ENCODE data around the gene RGL1.

RGL1 gene

DNA sequence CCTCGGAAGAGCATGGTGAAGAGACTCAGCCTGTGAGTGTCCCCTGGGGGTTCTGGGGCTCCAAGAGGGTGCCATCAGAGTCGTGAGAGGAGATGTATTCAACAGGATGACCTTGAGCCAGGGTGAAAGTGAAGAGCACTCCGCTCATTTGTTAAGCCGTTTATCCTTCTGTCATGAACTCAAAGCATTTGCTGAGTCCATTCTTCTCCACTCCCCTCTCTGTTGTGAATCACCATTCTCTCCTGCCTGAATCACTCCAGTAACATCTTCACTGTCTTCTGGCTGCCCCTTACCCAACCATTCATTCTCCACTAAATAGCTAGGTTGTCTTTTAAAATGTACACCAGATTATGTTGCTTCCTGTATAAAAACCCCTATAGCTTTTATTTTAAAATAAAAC, 102.2 kb downstream of the RGL1 start:
- 94% methylated on average over 4 of the region's 4 CpGs for WGBS
- H3K9me3 ChIP-seq (ENCODE audit: insufficient read depth, low read depth, low read length) = no peaks in the 10 kb centered on the region
- no peak overlapping the region for H3K27ac ChIP-seq (ENCODE audit: low read depth, low read length)
- no peak overlapping the region for H3K9ac ChIP-seq (ENCODE audit: low read depth, low read length)
- H3K4me3 ChIP-seq (ENCODE audit: low read length) = no peak overlapping the region
- no peaks in the 10 kb centered on the region for H3K27me3 ChIP-seq (ENCODE audit: insufficient read depth, low read length)
- peaks cover 47% of the 10 kb centered on the region; the same call in 1 of the 2 replicates for H3K36me3 ChIP-seq (ENCODE audit: insufficient read depth, low read length)
- H3K4me1 ChIP-seq (ENCODE audit: insufficient read depth, low read length) = no peaks in the 10 kb centered on the region

DNA sequence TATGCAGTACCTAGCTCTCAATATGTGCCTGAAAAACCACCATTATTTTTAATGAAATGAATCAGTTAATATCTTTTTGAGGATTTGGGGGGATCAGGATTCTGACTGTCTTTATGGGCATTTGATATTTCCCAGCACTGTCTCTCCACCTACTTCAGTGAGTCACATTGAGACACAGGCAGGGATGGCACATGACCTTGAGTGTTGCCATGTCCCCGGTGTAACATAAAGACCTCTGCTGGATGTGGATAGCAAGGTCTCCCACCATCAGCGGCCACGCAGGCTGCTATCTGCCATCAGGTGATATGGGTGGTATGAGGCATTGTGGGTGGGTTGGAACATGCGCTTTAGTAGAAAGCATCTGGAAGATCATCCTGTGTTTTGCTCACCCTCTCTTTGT, 103.2 kb downstream of the RGL1 start:
- Histone ChIP-seq H3K4me1 (ENCODE audit: insufficient read depth, low read length) (no peaks in the 10 kb centered on the region), H3K9ac (ENCODE audit: low read depth, low read length) (no peak overlapping the region), H3K4me3 (ENCODE audit: low read length) (no peak overlapping the region), H3K27me3 (ENCODE audit: insufficient read depth, low read length) (no peaks in the 10 kb centered on the region), H3K27ac (ENCODE audit: low read depth, low read length) (no peak overlapping the region), H3K36me3 (ENCODE audit: insufficient read depth, low read length) (peaks cover 48% of the 10 kb centered on the region; the same call in 1 of the 2 replicates), H3K9me3 (ENCODE audit: insufficient read depth, low read depth, low read length) (no peaks in the 10 kb centered on the region)
- WGBS = 95% methylated on average over 4 of the region's 4 CpGs

DNA sequence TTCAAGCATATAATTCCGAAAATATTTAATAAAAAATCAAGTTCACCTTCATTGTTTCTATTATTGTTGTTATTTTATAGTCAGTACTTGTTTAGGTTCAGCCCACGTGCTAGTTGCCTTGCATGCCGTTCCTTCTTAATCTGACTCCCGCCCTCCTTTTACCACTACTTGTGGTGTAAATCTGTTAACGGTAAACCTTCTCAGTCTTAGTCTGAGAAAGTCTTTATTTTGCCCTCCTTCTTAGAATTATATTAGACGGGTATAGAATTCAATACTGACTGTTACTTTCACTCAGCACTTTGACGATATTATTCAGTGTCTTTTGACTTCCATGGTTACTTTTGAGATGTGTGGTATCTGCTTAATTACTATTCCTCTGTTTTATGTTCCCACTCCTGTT, 104.8 kb downstream of the RGL1 start:
- H3K9ac ChIP-seq (ENCODE audit: low read depth, low read length) = no peak overlapping the region
- 99% methylated on average over 5 of the region's 7 CpGs for WGBS
- peaks cover 60% of the 10 kb centered on the region; the same call in 1 of the 2 replicates for H3K36me3 ChIP-seq (ENCODE audit: insufficient read depth, low read length)
- no peak overlapping the region for H3K4me3 ChIP-seq (ENCODE audit: low read length)
- H3K27me3 ChIP-seq (ENCODE audit: insufficient read depth, low read length) = no peaks in the 10 kb centered on the region
- H3K9me3 ChIP-seq (ENCODE audit: insufficient read depth, low read depth, low read length) = no peaks in the 10 kb centered on the region
- H3K27ac ChIP-seq (ENCODE audit: low read depth, low read length) = no peak overlapping the region
- no peaks in the 10 kb centered on the region for H3K4me1 ChIP-seq (ENCODE audit: insufficient read depth, low read length)

DNA sequence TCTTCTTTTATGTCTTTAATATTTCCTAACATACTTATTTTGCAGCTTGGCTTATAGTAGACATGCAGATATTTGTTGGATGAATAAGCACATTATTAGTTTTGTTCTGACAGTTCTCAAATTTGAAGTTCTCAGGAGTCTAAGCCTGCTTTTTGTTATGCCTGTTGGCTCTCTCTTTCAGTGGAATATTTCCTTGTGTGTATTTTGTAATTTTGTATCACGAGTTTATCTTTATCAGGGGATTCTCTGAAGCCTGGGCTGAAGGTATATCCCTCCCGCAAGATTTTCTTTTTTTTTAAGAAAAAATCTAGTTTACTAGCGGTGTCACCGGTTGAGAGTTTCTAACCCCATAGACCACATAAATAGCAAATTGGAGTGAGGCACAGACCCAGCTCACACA, 105.9 kb downstream of the RGL1 start:
- H3K9me3 ChIP-seq (ENCODE audit: insufficient read depth, low read depth, low read length) = no peaks in the 10 kb centered on the region
- H3K4me3 ChIP-seq (ENCODE audit: low read length) = no peak overlapping the region
- no peak overlapping the region for H3K27ac ChIP-seq (ENCODE audit: low read depth, low read length)
- peaks cover 52% of the 10 kb centered on the region; the same call in 1 of the 2 replicates for H3K36me3 ChIP-seq (ENCODE audit: insufficient read depth, low read length)
- no peaks in the 10 kb centered on the region for H3K4me1 ChIP-seq (ENCODE audit: insufficient read depth, low read length)
- WGBS = 97% methylated on average over 4 of the region's 4 CpGs
- no peaks in the 10 kb centered on the region for H3K27me3 ChIP-seq (ENCODE audit: insufficient read depth, low read length)
- H3K9ac ChIP-seq (ENCODE audit: low read depth, low read length) = no peak overlapping the region

- Histone ChIP-seq H3K4me1 (ENCODE audit: insufficient read depth, low read length) (no peaks in the 10 kb centered on the region), H3K27ac (ENCODE audit: low read depth, low read length) (no peak overlapping the region), H3K27me3 (ENCODE audit: insufficient read depth, low read length) (no peaks in the 10 kb centered on the region), H3K36me3 (ENCODE audit: insufficient read depth, low read length) (peaks cover 52% of the 10 kb centered on the region; the same call in 1 of the 2 replicates), H3K4me3 (ENCODE audit: low read length) (no peak overlapping the region), H3K9me3 (ENCODE audit: insufficient read depth, low read depth, low read length) (no peaks in the 10 kb centered on the region), H3K9ac (ENCODE audit: low read depth, low read length) (no peak overlapping the region)
- WGBS = 98% methylated on average over 2 of the region's 2 CpGs
Observed at GRCh38 chr1:183911285-183911684, 106.4 kb downstream of the RGL1 start.

- 90% methylated on average over 5 of the region's 5 CpGs for WGBS
- Histone ChIP-seq H3K4me3 (ENCODE audit: low read length) (no peak overlapping the region), H3K9ac (ENCODE audit: low read depth, low read length) (no peak overlapping the region), H3K27ac (ENCODE audit: low read depth, low read length) (no peak overlapping the region), H3K4me1 (ENCODE audit: insufficient read depth, low read length) (no peaks in the 10 kb centered on the region), H3K9me3 (ENCODE audit: insufficient read depth, low read depth, low read length) (no peaks in the 10 kb centered on the region), H3K27me3 (ENCODE audit: insufficient read depth, low read length) (no peaks in the 10 kb centered on the region), H3K36me3 (ENCODE audit: insufficient read depth, low read length) (peaks cover 53% of the 10 kb centered on the region; the same call in 1 of the 2 replicates)
Observed at GRCh38 chr1:183912265-183912886, 107.5 kb downstream of the RGL1 start.

GRCh38 chr1:183913567-183913993, 108.7 kb downstream of the RGL1 start:
- H3K4me1 ChIP-seq (ENCODE audit: insufficient read depth, low read length) = no peaks in the 10 kb centered on the region
- H3K27ac ChIP-seq (ENCODE audit: low read depth, low read length) = no peak overlapping the region
- 92% methylated on average over 3 of the region's 3 CpGs for WGBS
- no peaks in the 10 kb centered on the region for H3K9me3 ChIP-seq (ENCODE audit: insufficient read depth, low read depth, low read length)
- no peak overlapping the region for H3K9ac ChIP-seq (ENCODE audit: low read depth, low read length)
- peaks cover 53% of the 10 kb centered on the region; the same call in 1 of the 2 replicates for H3K36me3 ChIP-seq (ENCODE audit: insufficient read depth, low read length)
- no peaks in the 10 kb centered on the region for H3K27me3 ChIP-seq (ENCODE audit: insufficient read depth, low read length)
- no peak overlapping the region for H3K4me3 ChIP-seq (ENCODE audit: low read length)

DNA sequence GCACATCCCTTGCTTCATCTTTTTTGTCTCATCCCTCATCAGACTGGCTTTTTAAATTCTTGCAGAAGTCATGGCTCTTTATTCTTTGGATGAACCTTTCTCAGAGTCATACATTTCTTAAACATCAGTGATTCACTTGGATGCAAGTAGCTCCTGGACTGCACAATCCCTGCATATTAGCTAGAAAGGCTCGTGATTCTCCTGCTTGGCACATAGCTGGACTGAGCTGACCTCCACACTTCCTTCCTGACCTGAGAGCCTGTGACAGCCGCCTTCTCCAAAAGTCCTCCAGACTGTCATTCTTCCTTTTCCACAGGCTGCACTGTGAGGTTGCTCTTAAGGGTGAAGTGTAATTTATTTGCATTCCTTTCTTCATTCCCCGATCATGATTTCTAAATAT, 109.4 kb downstream of the RGL1 start:
- Histone ChIP-seq H3K9ac (ENCODE audit: low read depth, low read length) (no peak overlapping the region), H3K4me3 (ENCODE audit: low read length) (no peak overlapping the region), H3K27me3 (ENCODE audit: insufficient read depth, low read length) (no peaks in the 10 kb centered on the region), H3K9me3 (ENCODE audit: insufficient read depth, low read depth, low read length) (no peaks in the 10 kb centered on the region), H3K4me1 (ENCODE audit: insufficient read depth, low read length) (no peaks in the 10 kb centered on the region), H3K27ac (ENCODE audit: low read depth, low read length) (no peak overlapping the region), H3K36me3 (ENCODE audit: insufficient read depth, low read length) (peaks cover 50% of the 10 kb centered on the region; the same call in 1 of the 2 replicates)
- 91% methylated on average over 3 of the region's 3 CpGs for WGBS

- peaks cover 55% of the 10 kb centered on the region; the same call in 1 of the 2 replicates for H3K36me3 ChIP-seq (ENCODE audit: insufficient read depth, low read length)
Observed at GRCh38 chr1:183914891-183915290, 110.0 kb downstream of the RGL1 start.

DNA sequence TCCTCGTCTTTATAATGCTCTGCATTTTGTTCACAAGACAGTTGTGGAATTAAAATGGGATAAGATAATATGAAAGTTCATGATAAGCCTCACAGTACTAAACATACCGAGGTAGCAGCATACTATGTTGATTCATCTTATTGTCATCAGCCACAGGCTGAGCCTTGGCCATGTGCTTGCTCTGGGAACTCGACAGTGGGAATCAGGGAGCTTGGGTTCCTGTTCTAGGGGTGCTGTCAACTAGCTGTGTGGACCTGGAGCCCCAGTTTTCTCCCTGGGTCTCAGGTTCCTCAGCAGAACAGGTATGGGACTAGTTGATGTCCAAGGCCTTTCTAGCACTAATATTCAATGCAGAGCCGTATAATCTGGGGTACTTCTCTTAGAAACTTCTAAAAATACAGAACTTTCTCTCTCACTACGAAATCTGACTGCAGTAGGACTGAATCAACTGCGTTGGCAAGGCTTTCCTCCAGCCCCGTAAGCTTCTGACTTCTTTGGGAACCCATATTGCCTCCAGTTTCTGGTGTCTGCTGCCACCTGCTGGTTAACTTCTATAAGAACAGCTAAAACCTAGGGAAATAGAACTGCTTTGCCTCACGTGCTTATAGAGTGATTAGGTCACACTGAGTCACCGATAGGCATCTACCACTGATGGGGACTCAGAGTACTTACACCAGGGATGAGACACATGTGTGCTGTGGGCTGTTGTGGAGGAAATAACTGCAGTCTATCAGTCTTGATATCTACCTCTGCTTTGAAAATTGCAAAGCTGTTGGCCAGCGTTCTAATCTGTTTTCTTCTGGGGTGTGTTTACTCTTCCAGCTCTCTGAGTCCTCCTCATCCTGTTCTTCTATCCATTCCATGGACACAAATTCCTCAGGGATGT, 110.9 kb downstream of the RGL1 start:
- H3K4me1 ChIP-seq (ENCODE audit: insufficient read depth, low read length) = no peaks in the 10 kb centered on the region
- no peaks in the 10 kb centered on the region for H3K9me3 ChIP-seq (ENCODE audit: insufficient read depth, low read depth, low read length)
- no peak overlapping the region for H3K9ac ChIP-seq (ENCODE audit: low read depth, low read length)
- 44% methylated on average over 10 of the region's 10 CpGs for WGBS
- H3K27ac ChIP-seq (ENCODE audit: low read depth, low read length) = no peak overlapping the region
- no peaks in the 10 kb centered on the region for H3K27me3 ChIP-seq (ENCODE audit: insufficient read depth, low read length)
- no peak overlapping the region for H3K4me3 ChIP-seq (ENCODE audit: low read length)
- H3K36me3 ChIP-seq (ENCODE audit: insufficient read depth, low read length) = peaks cover 61% of the 10 kb centered on the region; the same call in 1 of the 2 replicates

More at GRCh38 chr1:183914891-183915290, 110.0 kb downstream of the RGL1 start:
- no peak overlapping the region for H3K9ac ChIP-seq (ENCODE audit: low read depth, low read length)
- no peaks in the 10 kb centered on the region for H3K4me1 ChIP-seq (ENCODE audit: insufficient read depth, low read length)
- no peaks in the 10 kb centered on the region for H3K27me3 ChIP-seq (ENCODE audit: insufficient read depth, low read length)
- H3K4me3 ChIP-seq (ENCODE audit: low read length) = no peak overlapping the region
- no peaks in the 10 kb centered on the region for H3K9me3 ChIP-seq (ENCODE audit: insufficient read depth, low read depth, low read length)
- H3K27ac ChIP-seq (ENCODE audit: low read depth, low read length) = no peak overlapping the region

GRCh38 chr1:183916574-183916973, 111.7 kb downstream of the RGL1 start:
- no peak overlapping the region for H3K9ac ChIP-seq (ENCODE audit: low read depth, low read length)
- 98% methylated on average over 8 of the region's 8 CpGs for WGBS
- H3K27ac ChIP-seq (ENCODE audit: low read depth, low read length) = no peak overlapping the region
- H3K27me3 ChIP-seq (ENCODE audit: insufficient read depth, low read length) = no peaks in the 10 kb centered on the region
- H3K4me1 ChIP-seq (ENCODE audit: insufficient read depth, low read length) = no peaks in the 10 kb centered on the region
- no peaks in the 10 kb centered on the region for H3K9me3 ChIP-seq (ENCODE audit: insufficient read depth, low read depth, low read length)
- no peak overlapping the region for H3K4me3 ChIP-seq (ENCODE audit: low read length)
- H3K36me3 ChIP-seq (ENCODE audit: insufficient read depth, low read length) = peaks cover 61% of the 10 kb centered on the region; the same call in 1 of the 2 replicates
